Activated CD4-positive, CD25-positive, alpha-beta regulatory T cell treated with anti-CD3 and anti-CD28 coated beads, Interleukin-2, amount 50 U/mL, for 72 hours (primary cell): Measurements from ENCODE around the gene ZNRF3.
"Not testable (repeated sequence)": the region's sequence is repeated elsewhere in the genome, so short reads cannot be mapped to it uniquely, and the experiment has no call there.

Experiments used
- DNase-seq: peaks from one replicate; pipeline ENCODE4 v3.0.0; 2021

The ZNRF3 gene

GRCh38 chr22:28934026-28934425 is 50.7 kb downstream of the ZNRF3 start:
- DNase-seq, result no peak

GRCh38 chr22:28935140-28935539 is 51.8 kb downstream of the ZNRF3 start:
- DNase-seq, result no peak

GRCh38 chr22:28935713-28936112 is 52.3 kb downstream of the ZNRF3 start:
- no peak for DNase-seq

- no peak for DNase-seq
These were observed 52.8 kb downstream of the ZNRF3 start for GRCh38 chr22:28936200-28936599.

GRCh38 chr22:28937206-28938025 is 54.0 kb downstream of the ZNRF3 start:
- DNase-seq, result no peak

- no peak for DNase-seq
These were observed 55.0 kb downstream of the ZNRF3 start for GRCh38 chr22:28938286-28938833.

- no peak for DNase-seq
These were observed 56.0 kb downstream of the ZNRF3 start for GRCh38 chr22:28939394-28939793.

GRCh38 chr22:28939932-28940331 is 56.6 kb downstream of the ZNRF3 start:
- no peak for DNase-seq

- DNase-seq, result no peak
These were observed 57.1 kb downstream of the ZNRF3 start for GRCh38 chr22:28940441-28940840.

GRCh38 chr22:28942333-28942732 is 59.0 kb downstream of the ZNRF3 start:
- DNase-seq, result no peak

- DNase-seq, result no peak
These were observed 59.6 kb downstream of the ZNRF3 start for GRCh38 chr22:28942801-28943500.

- no peak for DNase-seq
These were observed 60.1 kb downstream of the ZNRF3 start for GRCh38 chr22:28943501-28943879.

- no peak for DNase-seq
These were observed 63.8 kb downstream of the ZNRF3 start for GRCh38 chr22:28947125-28947524.

GRCh38 chr22:28948424-28948823 is 65.1 kb downstream of the ZNRF3 start:
- DNase-seq, result no peak

GRCh38 chr22:28948860-28949551 is 65.6 kb downstream of the ZNRF3 start:
- not testable (repeated sequence) for DNase-seq

GRCh38 chr22:28949788-28950187 is 66.4 kb downstream of the ZNRF3 start:
- DNase-seq, result no peak

GRCh38 chr22:28950617-28951411 is 67.4 kb downstream of the ZNRF3 start:
- DNase-seq, result no peak

GRCh38 chr22:28951530-28951929 is 68.2 kb downstream of the ZNRF3 start:
- no peak for DNase-seq

GRCh38 chr22:28951969-28952521 is 68.7 kb downstream of the ZNRF3 start:
- no peak for DNase-seq

GRCh38 chr22:28952857-28953256 is 69.5 kb downstream of the ZNRF3 start:
- no peak for DNase-seq

GRCh38 chr22:28953403-28953802 is 70.0 kb downstream of the ZNRF3 start:
- no peak for DNase-seq
